Measurements from ENCODE around the gene DIP2B.
A peak's percentile ranks its signal among the peaks of the same experiment; 100 is the strongest.

The DIP2B gene

DNA sequence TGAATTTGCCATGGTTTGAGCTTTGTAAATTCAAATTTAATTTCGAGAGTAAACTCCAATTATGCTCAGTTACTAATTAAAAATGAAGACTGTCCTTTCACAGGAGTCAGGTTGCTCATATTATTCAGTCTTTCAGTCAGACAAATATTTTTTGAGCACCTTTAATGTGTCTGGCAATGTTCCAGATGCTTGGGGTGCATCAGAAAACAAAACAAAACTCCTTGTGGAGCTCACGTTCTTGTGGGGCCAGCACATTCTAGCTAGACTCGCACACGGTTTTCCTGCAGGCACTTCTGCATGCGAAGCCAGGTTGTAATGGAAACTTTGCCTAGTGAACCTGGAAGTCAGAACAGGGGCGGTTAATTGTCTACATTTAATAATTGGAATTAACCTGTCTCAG is 195.2 kb downstream of the DIP2B start:
- H3K27ac ChIP-seq = no peak overlapping the region
- DNase-seq (ENCODE audit: low read depth, low spot score) = no peak

- no peak overlapping the region for H3K27ac ChIP-seq
- no peak for DNase-seq (ENCODE audit: low read depth, low spot score)
Observed at GRCh38 chr12:50706606-50707005, 201.8 kb downstream of the DIP2B start.

GRCh38 chr12:50707396-50707795 is 202.6 kb downstream of the DIP2B start:
- DNase-seq (ENCODE audit: low read depth, low spot score) = no peak
- no peak overlapping the region for H3K27ac ChIP-seq

GRCh38 chr12:50708631-50709030 is 203.8 kb downstream of the DIP2B start:
- no peak overlapping the region for H3K27ac ChIP-seq
- DNase-seq (ENCODE audit: low read depth, low spot score) = no peak

- no peak overlapping the region for H3K27ac ChIP-seq
- no peak for DNase-seq (ENCODE audit: low read depth, low spot score)
Observed at GRCh38 chr12:50711121-50711520, 206.3 kb downstream of the DIP2B start.

GRCh38 chr12:50715174-50715573 is 210.4 kb downstream of the DIP2B start:
- DNase-seq (ENCODE audit: low read depth, low spot score) = no peak
- no peak overlapping the region for H3K27ac ChIP-seq

DNA sequence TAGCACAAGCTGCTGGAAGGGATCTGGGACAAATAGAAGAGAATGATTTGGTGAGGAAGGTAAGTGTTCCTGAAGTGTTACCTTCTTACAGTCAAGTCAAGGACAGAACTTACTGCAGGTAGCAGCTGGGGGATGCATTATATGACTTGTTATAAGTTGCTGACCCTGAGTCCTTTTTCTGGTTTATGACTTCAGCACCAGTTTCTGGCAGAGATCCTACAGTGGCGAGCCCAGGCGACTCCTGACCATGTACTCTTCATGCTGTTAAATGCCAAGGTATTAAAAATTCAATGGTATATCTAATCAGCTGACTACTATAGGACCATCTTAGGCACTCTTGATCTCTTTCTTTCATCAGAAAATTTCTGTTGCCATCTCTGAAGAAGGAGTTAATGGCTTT is 214.0 kb downstream of the DIP2B start:
- DNase-seq (ENCODE audit: low read depth, low spot score) = no peak
- H3K27ac ChIP-seq = no peak overlapping the region

- H3K27ac ChIP-seq = no peak overlapping the region
- no peak for DNase-seq (ENCODE audit: low read depth, low spot score)
Observed at GRCh38 chr12:50720085-50720484, 215.3 kb downstream of the DIP2B start.

- DNase-seq (ENCODE audit: low read depth, low spot score) = no peak
- no peak overlapping the region for H3K27ac ChIP-seq
Observed at GRCh38 chr12:50720501-50720900, 215.7 kb downstream of the DIP2B start.

GRCh38 chr12:50723865-50724264 is 219.1 kb downstream of the DIP2B start:
- no peak overlapping the region for H3K27ac ChIP-seq
- no peak for DNase-seq (ENCODE audit: low read depth, low spot score)

- peak overlapping the region; percentile 18 for H3K27ac ChIP-seq
- no peak for DNase-seq (ENCODE audit: low read depth, low spot score)
Observed at GRCh38 chr12:50725011-50725942, 220.5 kb downstream of the DIP2B start.

DNA sequence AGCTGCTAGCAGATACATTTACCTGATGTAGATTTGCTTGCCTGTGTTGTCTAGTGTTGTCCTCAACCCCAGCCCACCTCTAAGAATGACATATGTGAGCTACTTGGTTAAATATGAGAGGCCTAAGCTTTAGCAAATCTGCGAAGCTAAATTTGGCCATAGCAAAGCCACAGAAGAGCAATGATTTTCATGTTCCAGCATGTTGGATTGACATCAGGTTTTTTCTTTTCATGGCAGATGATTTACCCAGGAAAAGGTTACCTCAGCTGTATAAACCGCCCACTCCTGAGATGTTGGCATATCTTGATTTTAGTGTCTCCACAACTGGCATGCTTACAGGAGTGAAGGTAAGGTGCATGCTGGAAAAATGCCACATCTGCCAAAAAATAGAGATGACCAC is 222.7 kb downstream of the DIP2B start:
- DNase-seq (ENCODE audit: low read depth, low spot score) = peak; percentile 10
- peak overlapping the region; percentile 41 for H3K27ac ChIP-seq

DNA sequence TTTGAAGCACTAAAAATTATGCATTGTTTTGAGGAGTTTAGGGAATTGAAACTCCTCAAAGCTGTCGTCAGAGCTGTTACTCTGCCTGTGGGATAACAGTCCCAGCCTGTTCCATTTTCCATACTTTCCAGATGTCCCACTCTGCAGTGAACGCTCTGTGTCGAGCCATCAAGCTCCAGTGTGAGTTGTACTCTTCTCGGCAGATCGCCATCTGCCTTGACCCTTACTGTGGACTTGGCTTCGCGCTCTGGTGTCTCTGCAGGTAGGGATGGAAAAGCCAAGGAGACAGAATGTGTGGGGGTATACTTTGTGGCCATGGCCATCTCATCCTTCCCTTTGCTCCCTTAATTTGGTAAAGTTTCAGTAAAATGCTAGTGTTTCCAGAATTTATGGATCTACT is 223.6 kb downstream of the DIP2B start:
- no peak for DNase-seq (ENCODE audit: low read depth, low spot score)
- H3K27ac ChIP-seq = no peak overlapping the region

DNA sequence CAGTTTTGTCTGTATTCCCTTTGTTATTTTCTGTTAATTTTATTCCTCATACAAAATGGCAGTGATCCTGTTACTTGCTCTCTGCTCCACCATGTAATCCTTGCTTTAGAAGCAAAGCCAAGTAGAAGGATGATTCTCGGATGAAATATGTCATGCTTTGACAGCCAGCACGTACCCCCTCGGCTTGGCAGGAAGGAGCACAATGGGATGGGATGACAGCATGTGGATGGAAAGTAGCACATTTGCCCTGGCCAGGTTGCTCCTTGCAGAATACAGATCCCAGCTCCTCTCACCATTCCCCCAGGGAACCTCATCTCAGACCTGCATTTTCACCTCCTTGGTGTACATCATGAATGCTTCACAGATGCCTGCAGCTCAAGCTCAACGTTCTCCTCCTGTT is 224.1 kb downstream of the DIP2B start:
- no peak for DNase-seq (ENCODE audit: low read depth, low spot score)

GRCh38 chr12:50732591-50732990 is 227.8 kb downstream of the DIP2B start:
- peak overlapping the region; percentile 39 for H3K27ac ChIP-seq
- DNase-seq (ENCODE audit: low read depth, low spot score) = peak; percentile 46

More for the DNA sequence above, 224.1 kb downstream of the DIP2B start:
- no peak overlapping the region for H3K27ac ChIP-seq

DNA sequence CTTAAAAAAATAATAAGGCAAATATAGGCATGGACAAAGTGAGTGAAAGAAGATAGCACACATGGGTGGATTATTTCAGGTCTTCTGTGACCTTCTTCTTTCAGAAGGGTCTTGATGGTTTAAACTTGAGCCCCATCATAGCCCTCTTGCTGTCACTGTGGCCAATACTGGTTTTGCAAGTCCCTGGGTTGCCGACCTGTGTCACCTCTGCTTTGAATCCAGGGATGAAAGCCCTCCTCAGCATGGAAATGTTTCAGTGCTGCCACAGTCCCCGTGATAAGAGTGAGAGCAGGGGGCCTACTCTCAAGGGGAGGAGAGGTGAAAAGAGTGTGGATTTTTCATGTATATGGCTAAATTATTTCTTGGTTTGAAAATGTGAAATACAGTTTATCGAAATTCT is 228.9 kb downstream of the DIP2B start:
- H3K27ac ChIP-seq = no peak overlapping the region
- no peak for DNase-seq (ENCODE audit: low read depth, low spot score)

DNA sequence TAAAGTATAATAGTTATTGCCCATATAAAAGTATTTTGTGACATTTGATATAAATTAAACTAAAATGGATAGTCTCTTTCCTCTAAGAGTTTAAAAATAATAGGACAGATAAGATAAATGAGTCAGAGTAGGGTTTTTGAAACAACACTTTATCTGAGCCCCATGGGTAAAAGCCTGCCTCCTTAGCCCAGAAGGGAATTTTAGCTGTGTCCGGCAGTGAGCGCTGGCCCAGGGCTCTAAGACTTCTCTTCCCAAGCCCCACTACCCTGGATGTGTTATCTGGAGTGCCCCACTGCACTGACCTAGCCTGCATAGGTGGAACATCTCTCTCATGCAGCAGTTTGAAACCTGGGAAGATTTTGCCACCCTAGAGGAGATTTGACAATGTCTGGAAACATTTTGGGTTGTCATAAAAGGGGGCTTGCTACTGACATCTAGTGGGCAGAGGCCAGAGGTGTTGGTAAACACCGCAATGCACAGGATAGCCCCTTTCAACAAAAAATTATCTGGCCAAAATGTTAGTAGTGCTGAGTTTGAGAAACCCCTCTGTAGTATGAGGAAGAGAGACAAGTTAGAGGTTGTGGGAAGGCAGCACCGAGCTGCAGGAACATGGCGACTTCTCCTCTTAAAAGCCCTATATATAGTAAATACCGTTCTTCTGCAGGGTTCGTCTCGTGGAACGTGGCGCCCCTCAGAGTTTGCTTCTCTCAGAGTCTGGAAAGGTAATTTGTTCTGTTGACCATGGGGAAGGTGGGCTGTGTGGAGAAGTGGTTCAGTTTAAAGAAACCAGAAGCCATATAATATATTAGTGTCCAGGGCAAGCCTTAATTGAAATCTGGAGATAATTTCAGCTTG is 229.9 kb downstream of the DIP2B start:
- H3K27ac ChIP-seq = no peak overlapping the region
- no peak for DNase-seq (ENCODE audit: low read depth, low spot score)

- no peak for DNase-seq (ENCODE audit: low read depth, low spot score)
- H3K27ac ChIP-seq = peak overlapping the region; percentile 21
Observed at GRCh38 chr12:50739611-50740010, 234.8 kb downstream of the DIP2B start.

DNA sequence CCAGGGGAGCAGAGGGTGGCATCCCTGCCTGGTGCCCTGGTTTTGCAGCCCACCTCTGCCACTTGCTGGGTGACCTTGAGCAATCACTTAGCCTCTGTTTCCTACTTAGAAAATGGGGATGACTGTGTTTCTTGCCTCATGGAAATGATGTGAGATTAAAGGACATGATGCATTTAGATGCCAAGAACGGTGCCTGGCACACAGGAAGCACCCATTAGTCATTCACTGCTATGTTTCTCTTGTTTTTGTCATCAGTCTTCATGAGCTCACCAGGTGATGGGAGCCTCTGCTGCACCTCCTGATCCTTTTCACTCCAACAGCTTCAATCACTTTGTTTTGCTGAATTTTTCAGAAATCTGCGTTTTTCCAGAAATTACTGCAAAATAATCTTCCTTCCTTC is 235.5 kb downstream of the DIP2B start:
- peak overlapping the region; percentile 21 for H3K27ac ChIP-seq
- DNase-seq (ENCODE audit: low read depth, low spot score) = no peak

DNA sequence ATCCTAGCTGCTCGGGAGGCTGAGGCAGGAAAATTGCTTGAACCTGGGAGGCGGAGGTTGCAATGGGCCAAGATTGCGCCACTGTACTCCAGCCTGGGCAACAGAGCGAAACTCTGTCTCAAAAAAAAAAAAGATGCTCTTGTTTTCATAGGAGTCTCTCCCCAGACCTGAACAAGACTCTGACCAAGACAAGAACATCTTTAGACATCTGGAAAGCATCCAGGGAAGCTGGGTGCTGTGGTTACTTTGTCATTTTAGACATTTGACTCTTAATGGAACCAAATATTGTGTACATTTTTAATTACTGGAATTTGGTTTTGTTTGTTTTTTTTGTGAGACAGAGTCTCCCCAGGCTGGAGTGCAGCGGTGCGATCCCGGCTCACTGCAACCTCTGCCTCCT is 238.0 kb downstream of the DIP2B start:
- H3K27ac ChIP-seq = no peak overlapping the region
- no peak for DNase-seq (ENCODE audit: low read depth, low spot score)

DNA sequence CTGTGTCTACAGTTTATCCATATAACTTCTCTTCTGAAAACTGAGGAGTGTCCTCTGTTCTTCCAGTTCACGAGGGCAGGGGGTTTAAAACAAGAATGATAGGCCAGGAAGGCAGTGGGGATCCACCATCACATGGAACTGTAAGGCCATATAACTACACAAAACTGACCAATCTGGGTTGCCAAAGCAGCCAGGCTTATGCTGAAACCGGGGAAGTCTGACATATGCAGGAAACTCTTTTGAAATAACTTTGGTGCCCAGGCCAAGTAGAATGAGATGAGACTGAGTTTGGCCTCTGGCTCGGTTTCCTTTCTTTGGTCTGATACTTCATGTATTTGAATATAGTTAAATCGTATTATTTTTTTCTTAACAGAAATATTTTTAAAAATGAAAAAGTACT is 241.1 kb downstream of the DIP2B start:
- no peak for DNase-seq (ENCODE audit: low read depth, low spot score)
- H3K27ac ChIP-seq = no peak overlapping the region

Measured in epithelial cell of prostate (primary cell).